H1 (cell line): Measurements from ENCODE around the gene CELF1. TPM values are rescaled to one million over a fixed set of nuclear protein-coding genes. Genes with fewer than 3 reads are reported as not detected.

Experiments used
- CTCF ChIA-PET: fragments of 300-600 bp; sonication (Branson Sonifier 250); formaldehyde crosslinking; loops from one replicate; lab custom pipeline; 2021; ENCODE audit not compliant: partially characterized antibody; lab: Charles Lee
- POLR2A ChIA-PET: fragments of 300-600 bp; sonication (Branson Sonifier 250); formaldehyde crosslinking; loops from one replicate; lab custom pipeline; 2021; ENCODE audit warnings: inconsistent platforms; ENCODE audit not compliant: partially characterized antibody; lab: Charles Lee
- DNase-seq, 2 experiments: peaks; one replicate each; pipeline versions ENCODE4 v3.0.0 to v3.0.0-alpha.2; 2010 to 2022; ENCODE audit warnings: low spot score in 2 of 2, low read depth in 1 of 2, mixed read lengths in 1 of 2
- FAIRE-seq: peaks from 2 replicates; lab custom pipeline; 2011; peaks lifted over from hg19 to GRCh38; lab: Jason Lieb, UNC
- H2AFZ ChIP-seq: 2 replicates; pipeline ENCODE4 v1.8.1; 2012; ENCODE audit warnings: low read length, inconsistent platforms
- H2AK5ac ChIP-seq: 2 replicates; pipeline ENCODE4 v1.6.1; 2013; ENCODE audit warnings: low read depth, low read length
- H2BK120ac ChIP-seq: replicated peaks from 2 replicates; pipeline ENCODE3; 2013; ENCODE audit warnings: low read depth, low read length, inconsistent platforms
- H2BK12ac ChIP-seq: 2 replicates; pipeline ENCODE4 v1.6.1; 2013; ENCODE audit warnings: low read depth, low read length
- H2BK15ac ChIP-seq: 2 replicates; pipeline ENCODE4 v1.6.1; 2013; ENCODE audit warnings: low read length
- H2BK20ac ChIP-seq: 2 replicates; pipeline ENCODE4 v1.6.1; 2013; ENCODE audit warnings: low read length
- H2BK5ac ChIP-seq: 2 replicates; pipeline ENCODE4 v1.6.1; 2013; ENCODE audit warnings: low read depth, low read length
- H3K14ac ChIP-seq: 2 replicates; pipeline ENCODE4 v1.6.1; 2013; ENCODE audit warnings: inconsistent platforms; ENCODE audit not compliant: insufficient read length
- H3K18ac ChIP-seq: 2 replicates; pipeline ENCODE4 v1.6.1; 2013; ENCODE audit warnings: low read length; ENCODE audit errors: extremely low read depth
- H3K23ac ChIP-seq: 2 replicates; pipeline ENCODE4 v1.6.1; 2013; ENCODE audit warnings: inconsistent platforms; ENCODE audit not compliant: insufficient read length
- H3K23me2 ChIP-seq: 2 replicates; pipeline ENCODE4 v1.6.1; 2013; ENCODE audit warnings: low read depth, low read length
- H3K27ac ChIP-seq: 2 replicates; pipeline ENCODE4 v1.6.1; 2011; ENCODE audit warnings: low read depth, low read length, inconsistent platforms
- H3K27me3 ChIP-seq, 4 experiments: replicated peaks in 1 of 4; 1 replicate in 1 of 4; 2 replicates in 3 of 4; pipeline versions ENCODE4 v1.6.1 to v1.8.1; 2011 to 2013; ENCODE audit warnings: low read length in 3 of 4, mild to moderate bottlenecking in 3 of 4, inconsistent platforms in 2 of 4, mixed read lengths in 2 of 4, moderate library complexity in 1 of 4; ENCODE audit not compliant: control insufficient read depth in 3 of 4, insufficient read depth in 3 of 4; ENCODE audit errors: extremely low read depth in 1 of 4
- H3K36me3 ChIP-seq, 4 experiments: 2 replicates each; pipeline versions ENCODE4 v1.6.1 to v1.8.1; 2011 to 2013; ENCODE audit warnings: mild to moderate bottlenecking in 4 of 4, low read length in 3 of 4, moderate library complexity in 2 of 4, control low read depth in 1 of 4, inconsistent platforms in 1 of 4; ENCODE audit not compliant: insufficient read depth in 4 of 4, control insufficient read depth in 2 of 4
- H3K4ac ChIP-seq: replicated peaks from 2 replicates; pipeline ENCODE3; 2013; ENCODE audit warnings: low read length, low read depth, mixed read lengths, inconsistent platforms; ENCODE audit not compliant: insufficient read length
- H3K4me1 ChIP-seq, 4 experiments: replicated peaks in 1 of 4; 1 replicate in 1 of 4; 2 replicates in 3 of 4; pipeline versions ENCODE4 v1.6.1 to v1.8.1; 2011 to 2013; ENCODE audit warnings: low read length in 3 of 4, inconsistent platforms in 2 of 4, mixed read lengths in 1 of 4; ENCODE audit not compliant: insufficient read depth in 4 of 4, control insufficient read depth in 3 of 4
- H3K4me2 ChIP-seq, 2 experiments: 2 replicates each; pipeline versions ENCODE4 v1.6.1 to v1.8.1; 2011 to 2013; ENCODE audit warnings: low read depth in 2 of 2, low read length in 2 of 2, control low read depth in 1 of 2, inconsistent platforms in 1 of 2, mild to moderate bottlenecking in 1 of 2; ENCODE audit not compliant: insufficient read depth in 1 of 2
- H3K4me3 ChIP-seq, 4 experiments: fragments of 200-600, 300-600 bp in 1 of 4; sonication (generic), shearing (Covaris generic), sonication (Bioruptor Twin) in 1 of 4; 2 replicates each; pipeline versions ENCODE4 v1.5.1 to v1.8.1; 2011 to 2016; ENCODE audit warnings: low read length in 4 of 4, low read depth in 3 of 4, control low read depth in 2 of 4, inconsistent platforms in 2 of 4, mild to moderate bottlenecking in 2 of 4, mixed read lengths in 1 of 4, moderate library complexity in 1 of 4; ENCODE audit not compliant: insufficient read depth in 2 of 4; ENCODE audit errors: extremely low read depth in 1 of 4
- H3K56ac ChIP-seq: replicated peaks from 2 replicates; pipeline ENCODE3; 2013; ENCODE audit warnings: low read depth, mild to moderate bottlenecking, mixed read lengths, low read length, inconsistent platforms; ENCODE audit not compliant: insufficient read length
- H3K79me1 ChIP-seq: 2 replicates; pipeline ENCODE4 v1.6.1; 2013; ENCODE audit warnings: low read depth, low read length, control low read depth
- H3K79me2 ChIP-seq, 2 experiments: 2 replicates each; pipeline versions ENCODE4 v1.6.1 to v1.8.1; 2012 to 2013; ENCODE audit warnings: low read length in 2 of 2, mild to moderate bottlenecking in 2 of 2, inconsistent platforms in 1 of 2; ENCODE audit not compliant: insufficient read depth in 2 of 2, control insufficient read depth in 1 of 2
- H3K9ac ChIP-seq, 4 experiments: replicated peaks in 1 of 4; 1 replicate in 1 of 4; 2 replicates in 3 of 4; pipeline versions ENCODE4 v1.6.1 to v1.8.1; 2011 to 2013; ENCODE audit warnings: low read depth in 3 of 4, low read length in 3 of 4, control low read depth in 2 of 4, mild to moderate bottlenecking in 2 of 4, moderate library complexity in 2 of 4, inconsistent platforms in 1 of 4; ENCODE audit errors: extremely low read depth in 1 of 4
- H3K9me3 ChIP-seq, 2 experiments: 2 replicates each; pipeline versions ENCODE4 v1.6.1 to v1.8.1; 2012 to 2013; ENCODE audit warnings: mild to moderate bottlenecking in 2 of 2, moderate library complexity in 2 of 2, control low read depth in 1 of 2, inconsistent platforms in 1 of 2, low read depth in 1 of 2, low read length in 1 of 2, mixed read lengths in 1 of 2; ENCODE audit not compliant: insufficient read depth in 2 of 2
- H4K20me1 ChIP-seq, 2 experiments: replicated peaks in 1 of 2; 2 replicates each; pipeline versions ENCODE3 to v1.8.1; 2011 to 2013; ENCODE audit warnings: inconsistent platforms in 2 of 2, low read length in 2 of 2, mild to moderate bottlenecking in 1 of 2; ENCODE audit not compliant: insufficient read depth in 2 of 2, control insufficient read depth in 1 of 2
- H4K5ac ChIP-seq: 2 replicates; pipeline ENCODE4 v1.6.1; 2013; ENCODE audit warnings: low read length, low read depth, mixed read lengths, inconsistent platforms; ENCODE audit not compliant: insufficient read length
- H4K8ac ChIP-seq: 2 replicates; pipeline ENCODE4 v1.8.0; 2013; ENCODE audit warnings: mild to moderate bottlenecking, moderate library complexity, low read length, inconsistent platforms; ENCODE audit not compliant: insufficient read depth; ENCODE audit errors: extremely low read depth
- H4K91ac ChIP-seq: replicated peaks from 2 replicates; pipeline ENCODE3; 2013; ENCODE audit warnings: low read length, mixed read lengths, inconsistent platforms; ENCODE audit not compliant: insufficient read length
- CEBPB ChIP-seq: IDR thresholded peaks from 2 replicates; pipeline ENCODE4 v1.6.1; 2012; ENCODE audit warnings: low read depth, low read length
- SP1 ChIP-seq: IDR thresholded peaks from 2 replicates; pipeline ENCODE4 v1.6.1; 2011; ENCODE audit warnings: low read depth, low read length
- WGBS, 2 experiments: shearing (Covaris generic) in 1 of 2; methylation state at CpG; one replicate each; pipeline versions ENCODE4 v1.1.6 to v1.1.7; 2013 to 2015; ENCODE audit warnings: low lambda C conversion rate in 2 of 2, mixed read lengths in 2 of 2, inconsistent platforms in 1 of 2, low coverage in 1 of 2, missing lambda C conversion rate in 1 of 2; ENCODE audit not compliant: insufficient replicate concordance in 2 of 2, insufficient coverage in 1 of 2, insufficient read length in 1 of 2; ENCODE audit errors: extremely low coverage in 1 of 2, missing lambda C conversion rate in 1 of 2; 5-methylcytosine and 5-hydroxymethylcytosine counted together
- polyA plus RNA-seq, 7 experiments: library from polyadenylated mRNA; depleted of rRNA in 3 of 7; stranded (reverse) in 5 of 7; unstranded in 2 of 7; fragments of >200 nt in 5 of 7; fragments of 200-250 nt in 2 of 7; gene quantifications; 1 replicate in 5 of 7; 2 replicates in 1 of 7; 4 replicates in 1 of 7; pipeline versions ENCODE4 v1.2.1 to v1.2.3, GENCODE V29; 2011 to 2013; ENCODE audit warnings: missing spikeins in 2 of 7, mixed read lengths in 2 of 7
- total RNA-seq: library from RNA; stranded (reverse); fragmentation: NEBNext Ultra II Directional; extraction: Animal tissue kit (Norgen Biotek cat#: 25700); gene quantifications from 2 replicates; pipeline ENCODE4 v1.2.1, GENCODE V29; 2021

Gene CELF1
- total and polyA plus RNA-seq, 2 of the 8 experiments (the other 6 are each of a cell fraction or from before 2014, with no cell fraction given), result 131 to 197 TPM

- no peak overlapping the region for H3K18ac ChIP-seq
- POLR2A ChIA-PET, result interaction anchor here (3.6 kb wide), 1 partner anchor 80 kb away, joined by 9 read pairs; the partner anchor contains the start of gene PTPMT1
- no peak overlapping the region for H2BK120ac ChIP-seq
- H3K9ac ChIP-seq, result no peak overlapping the region
- H2BK20ac ChIP-seq, result no peak overlapping the region
- H3K4me3 ChIP-seq, result no peak overlapping the region
- no peaks in the 10 kb centered on the region for H3K4me1 ChIP-seq
- H3K4ac ChIP-seq, result no peak overlapping the region
- no peak overlapping the region for H2BK12ac ChIP-seq
- H4K20me1 ChIP-seq, result peaks cover 3 to 5% of the 10 kb centered on the region in 2 experiments
- H4K5ac ChIP-seq, result no peak overlapping the region
- H3K56ac ChIP-seq, result no peak overlapping the region
- peaks cover 37 to 80% (median 62%) of the 10 kb centered on the region in 4 experiments for H3K36me3 ChIP-seq
- DNase-seq (no peak), FAIRE-seq (no peak)
- no peak overlapping the region for H4K91ac ChIP-seq
- H3K23me2 ChIP-seq, result no peaks in the 10 kb centered on the region
- H3K4me2 ChIP-seq, result no peak overlapping the region
- H3K27me3 ChIP-seq, result no peaks in the 10 kb centered on the region
- H2AK5ac ChIP-seq, result no peak overlapping the region
- H2AFZ ChIP-seq, result no peak overlapping the region
- peak overlapping the region; percentile 57; the same call in 1 of the 2 replicates for H4K8ac ChIP-seq
- H3K23ac ChIP-seq, result no peak overlapping the region
- no peaks in the 10 kb centered on the region; the same call in none of the 2 replicates for H3K79me1 ChIP-seq
- H2BK15ac ChIP-seq, result no peak overlapping the region
- H2BK5ac ChIP-seq, result no peak overlapping the region
- no peak overlapping the region for H3K14ac ChIP-seq
- H3K79me2 ChIP-seq, result peaks cover 0 to 7% of the 10 kb centered on the region in 2 experiments; a peak in 1 of 4 replicates
- no peaks in the 10 kb centered on the region for H3K9me3 ChIP-seq
- TF ChIP-seq CEBPB, result peak; percentile 49; the same call in 1 of the 2 replicates
- TF ChIP-seq SP1, result no peak
- no peak overlapping the region for H3K27ac ChIP-seq
- CTCF ChIA-PET, result interaction anchor here (0.6 to 1.1 kb wide), 2 partner anchors 10 to 46 kb away, joined by 3 read pairs; no protein-coding TSS in a partner anchor
- 93% methylated on average over 7 of the region's 7 CpGs; no CpG with 5 or more reads in 1 of the 2 experiments for WGBS, 2 experiments
These were observed 67.8 kb downstream of the CELF1 start for GRCh38 chr11:47485107-47485506.
